WTC11 (cell line): Measurements from ENCODE around the gene SLC35A4. TPM values are rescaled to one million over a fixed set of nuclear protein-coding genes. Genes with fewer than 3 reads are reported as not detected.

Experiments used
- ATAC-seq: fragments of 200-7000 bp; cut with Tn5 transposase; 2 replicates; pipeline ENCODE4 v1.10.0; 2021; ENCODE audit warnings: mild to moderate bottlenecking, moderate library complexity
- CTCF ChIA-PET: fragments of 300-600 bp; sonication (Branson Sonifier 250); formaldehyde crosslinking; loops from one replicate; lab custom pipeline; 2021; ENCODE audit warnings: antibody characterized with exemption; lab: Charles Lee
- POLR2A ChIA-PET: fragments of 350-600 bp; sonication (Branson Sonifier 250); formaldehyde crosslinking; loops from one replicate; lab custom pipeline; 2021; ENCODE audit warnings: antibody characterized with exemption; lab: Charles Lee
- DNase-seq: peaks from one replicate; pipeline ENCODE4 v3.0.0; 2021; ENCODE audit warnings: low spot score
- H3K27ac Mint-ChIP-seq: 2 replicates; pipeline ENCODE4 v1.8.0; 2021; ENCODE audit warnings: mixed read lengths
- H3K27me3 Mint-ChIP-seq: 2 replicates; pipeline ENCODE4 v1.8.0; 2021; ENCODE audit warnings: low read depth, mild to moderate bottlenecking, moderate library complexity, mixed read lengths
- H3K36me3 Mint-ChIP-seq: 2 replicates; pipeline ENCODE4 v1.8.0; 2021; ENCODE audit warnings: mixed read lengths
- H3K4me1 Mint-ChIP-seq: 2 replicates; pipeline ENCODE4 v1.8.0; 2022; ENCODE audit warnings: mixed read lengths
- H3K4me3 Mint-ChIP-seq: 2 replicates; pipeline ENCODE4 v1.8.0; 2021; ENCODE audit warnings: mild to moderate bottlenecking, moderate library complexity, mixed read lengths
- H3K9me3 Mint-ChIP-seq: 2 replicates; pipeline ENCODE4 v1.8.0; 2021; ENCODE audit warnings: mixed read lengths
- ATF2 ChIP-seq: sonication (generic); formaldehyde crosslinking; IDR thresholded peaks from 2 replicates; pipeline ENCODE4 v1.8.1; 2022; ENCODE audit warnings: low read depth, missing genetic modification reagents, borderline replicate concordance
- CREM ChIP-seq: sonication (generic); formaldehyde crosslinking; IDR thresholded peaks from 2 replicates; pipeline ENCODE4 v1.8.1; 2022; ENCODE audit warnings: mild to moderate bottlenecking, missing genetic modification reagents, moderate library complexity
- E2F4 ChIP-seq: sonication (generic); formaldehyde crosslinking; IDR thresholded peaks from 2 replicates; pipeline ENCODE4 v1.8.1; 2022; ENCODE audit warnings: low read depth, mild to moderate bottlenecking, moderate library complexity, missing genetic modification reagents, borderline replicate concordance
- FOXP1 ChIP-seq: sonication (generic); formaldehyde crosslinking; IDR thresholded peaks from 2 replicates; pipeline ENCODE4 v1.8.0; 2022; ENCODE audit warnings: missing genetic modification reagents, mild to moderate bottlenecking, moderate library complexity, borderline replicate concordance
- NFATC4 ChIP-seq: fragments of 250-450 bp; sonication (Bioruptor Pico); IDR thresholded peaks from 2 replicates; pipeline ENCODE4 v1.9.0; 2021; ENCODE audit warnings: mild to moderate bottlenecking
- NFYB ChIP-seq: sonication (generic); formaldehyde crosslinking; conservative IDR thresholded peaks from 2 replicates; pipeline ENCODE4 v1.8.0; 2022; ENCODE audit warnings: low read depth, missing genetic modification reagents
- NR1H2 ChIP-seq: sonication (generic); formaldehyde crosslinking; IDR thresholded peaks from 2 replicates; pipeline ENCODE4 v1.9.0; 2021; ENCODE audit warnings: mild to moderate bottlenecking, moderate library complexity, missing genetic modification reagents
- PREB ChIP-seq: sonication (generic); formaldehyde crosslinking; IDR thresholded peaks from 2 replicates; pipeline ENCODE4 v1.8.1; 2022; ENCODE audit warnings: mild to moderate bottlenecking, missing genetic modification reagents, moderate library complexity, borderline replicate concordance
- SOX15 ChIP-seq: fragments of 250-450 bp; sonication (Bioruptor Pico); IDR thresholded peaks from 2 replicates; pipeline ENCODE4 v1.9.0; 2021; ENCODE audit warnings: mild to moderate bottlenecking
- ZBTB21 ChIP-seq: sonication (generic); formaldehyde crosslinking; IDR thresholded peaks from 2 replicates; pipeline ENCODE4 v1.8.1; 2023; ENCODE audit warnings: mild to moderate bottlenecking, missing genetic modification reagents, borderline replicate concordance
- ZNF423 ChIP-seq: fragments of 250-450 bp; sonication (Bioruptor Pico); IDR thresholded peaks from 2 replicates; pipeline ENCODE4 v2.1.2; 2022; ENCODE audit warnings: mild to moderate bottlenecking, moderate library complexity
- total RNA-seq: library from RNA; stranded (reverse); gene quantifications from 3 replicates; pipeline ENCODE4 v1.2.3, GENCODE V29; 2021
- TF ChIP-seq, protein P1 (sequence below): sonication (generic); formaldehyde crosslinking; IDR thresholded peaks from 2 replicates; pipeline ENCODE4 v1.8.1; 2023; ENCODE audit warnings: mild to moderate bottlenecking, missing genetic modification reagents
- TF ChIP-seq, protein P2 (sequence below): fragments of 250-450 bp; sonication (Bioruptor Pico); conservative IDR thresholded peaks from 2 replicates; pipeline ENCODE4 v1.9.0; 2021; ENCODE audit warnings: mild to moderate bottlenecking
- TF ChIP-seq, protein P3 (sequence below): sonication (generic); formaldehyde crosslinking; IDR thresholded peaks from 2 replicates; pipeline ENCODE4 v1.8.1; 2022; ENCODE audit warnings: missing genetic modification reagents, borderline replicate concordance
- TF ChIP-seq, protein P4 (sequence below): fragments of 250-450 bp; sonication (Bioruptor Pico); IDR thresholded peaks from 2 replicates; pipeline ENCODE4 v1.9.0; 2021; ENCODE audit warnings: mild to moderate bottlenecking

SLC35A4 gene
- total RNA-seq, 1 experiment from 2014 or later, result 74.7 TPM

- TF ChIP-seq, protein P1, sequence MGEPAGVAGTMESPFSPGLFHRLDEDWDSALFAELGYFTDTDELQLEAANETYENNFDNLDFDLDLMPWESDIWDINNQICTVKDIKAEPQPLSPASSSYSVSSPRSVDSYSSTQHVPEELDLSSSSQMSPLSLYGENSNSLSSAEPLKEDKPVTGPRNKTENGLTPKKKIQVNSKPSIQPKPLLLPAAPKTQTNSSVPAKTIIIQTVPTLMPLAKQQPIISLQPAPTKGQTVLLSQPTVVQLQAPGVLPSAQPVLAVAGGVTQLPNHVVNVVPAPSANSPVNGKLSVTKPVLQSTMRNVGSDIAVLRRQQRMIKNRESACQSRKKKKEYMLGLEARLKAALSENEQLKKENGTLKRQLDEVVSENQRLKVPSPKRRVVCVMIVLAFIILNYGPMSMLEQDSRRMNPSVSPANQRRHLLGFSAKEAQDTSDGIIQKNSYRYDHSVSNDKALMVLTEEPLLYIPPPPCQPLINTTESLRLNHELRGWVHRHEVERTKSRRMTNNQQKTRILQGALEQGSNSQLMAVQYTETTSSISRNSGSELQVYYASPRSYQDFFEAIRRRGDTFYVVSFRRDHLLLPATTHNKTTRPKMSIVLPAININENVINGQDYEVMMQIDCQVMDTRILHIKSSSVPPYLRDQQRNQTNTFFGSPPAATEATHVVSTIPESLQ, result no peak
- no peak for TF ChIP-seq NFATC4 (CRISPR knock-in tag)
- TF ChIP-seq NR1H2, result no peak
- no peak for TF ChIP-seq CREM (CRISPR knock-in tag)
- TF ChIP-seq E2F4, result no peak
- TF ChIP-seq, all 79 proteins: peak for 0
Measured at GRCh38 chr5:140574165-140574564, 9.5 kb downstream of the SLC35A4 start (continued).

- H3K9me3 Mint-ChIP-seq, result no peaks in the 10 kb centered on the region; the same call in 1 of the 2 replicates
- DNase-seq (peak; percentile 60), ATAC-seq (peak; percentile 66)
- ChIA-PET CTCF (no interaction called here), POLR2A (no interaction called here)
- TF ChIP-seq, protein P2, sequence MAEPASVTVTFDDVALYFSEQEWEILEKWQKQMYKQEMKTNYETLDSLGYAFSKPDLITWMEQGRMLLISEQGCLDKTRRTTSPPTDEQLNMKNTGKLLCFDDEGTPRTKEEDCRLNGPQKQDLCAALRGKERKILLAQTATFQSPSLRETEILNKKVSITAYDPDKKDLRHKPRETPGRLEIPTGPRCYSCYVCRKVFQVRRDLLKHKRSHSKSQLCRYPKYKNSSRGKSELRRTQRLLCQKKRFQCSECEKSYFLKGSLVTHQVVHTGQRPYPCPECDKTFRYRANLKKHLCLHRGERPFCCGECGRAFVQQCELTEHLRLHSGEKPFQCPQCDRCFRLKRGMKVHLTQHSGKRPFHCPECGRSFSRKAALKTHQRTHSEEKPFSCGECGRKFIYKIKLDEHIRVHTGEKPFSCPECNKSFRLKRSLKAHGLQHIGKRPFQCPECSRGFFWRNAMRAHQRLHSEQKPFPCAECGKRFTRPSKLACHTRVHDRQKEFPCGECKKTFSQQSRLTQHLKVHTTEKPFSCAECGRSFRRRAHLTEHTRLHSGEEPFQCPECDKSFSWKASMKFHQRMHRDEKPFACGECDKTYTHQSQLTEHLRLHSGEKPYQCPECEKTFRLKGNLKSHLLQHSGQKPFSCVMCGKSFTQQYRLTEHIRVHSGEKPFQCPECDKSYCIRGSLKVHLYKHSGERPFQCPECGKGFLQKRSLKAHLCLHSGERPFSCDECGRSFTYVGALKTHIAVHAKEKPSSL (CRISPR knock-in tag), result no peak
- TF ChIP-seq, protein P3, sequence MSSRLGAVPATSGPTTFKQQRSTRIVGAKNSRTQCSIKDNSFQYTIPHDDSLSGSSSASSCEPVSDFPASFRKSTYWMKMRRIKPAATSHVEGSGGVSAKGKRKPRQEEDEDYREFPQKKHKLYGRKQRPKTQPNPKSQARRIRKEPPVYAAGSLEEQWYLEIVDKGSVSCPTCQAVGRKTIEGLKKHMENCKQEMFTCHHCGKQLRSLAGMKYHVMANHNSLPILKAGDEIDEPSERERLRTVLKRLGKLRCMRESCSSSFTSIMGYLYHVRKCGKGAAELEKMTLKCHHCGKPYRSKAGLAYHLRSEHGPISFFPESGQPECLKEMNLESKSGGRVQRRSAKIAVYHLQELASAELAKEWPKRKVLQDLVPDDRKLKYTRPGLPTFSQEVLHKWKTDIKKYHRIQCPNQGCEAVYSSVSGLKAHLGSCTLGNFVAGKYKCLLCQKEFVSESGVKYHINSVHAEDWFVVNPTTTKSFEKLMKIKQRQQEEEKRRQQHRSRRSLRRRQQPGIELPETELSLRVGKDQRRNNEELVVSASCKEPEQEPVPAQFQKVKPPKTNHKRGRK (CRISPR knock-in tag), result no peak
- TF ChIP-seq SOX15 (CRISPR knock-in tag) (no peak), PREB (CRISPR knock-in tag) (no peak), FOXP1 (CRISPR knock-in tag) (no peak), CREM (CRISPR knock-in tag) (no peak), ZNF423 (CRISPR knock-in tag) (no peak), ATF2 (CRISPR knock-in tag) (no peak), NFYB (CRISPR knock-in tag) (no peak), ZBTB21 (CRISPR knock-in tag) (no peak)
- TF ChIP-seq, protein P4, sequence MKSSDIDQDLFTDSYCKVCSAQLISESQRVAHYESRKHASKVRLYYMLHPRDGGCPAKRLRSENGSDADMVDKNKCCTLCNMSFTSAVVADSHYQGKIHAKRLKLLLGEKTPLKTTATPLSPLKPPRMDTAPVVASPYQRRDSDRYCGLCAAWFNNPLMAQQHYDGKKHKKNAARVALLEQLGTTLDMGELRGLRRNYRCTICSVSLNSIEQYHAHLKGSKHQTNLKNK (CRISPR knock-in tag), result no peak
- H3K27me3 Mint-ChIP-seq, result peaks cover 5% of the 10 kb centered on the region
- H3K27ac Mint-ChIP-seq, result 0 out of 2 replicates have a peak overlapping the region, but pooled peaks have one; percentile 45
- H3K4me3 Mint-ChIP-seq, result no peak overlapping the region
- H3K4me1 Mint-ChIP-seq, result no peaks in the 10 kb centered on the region
- H3K36me3 Mint-ChIP-seq, result no peaks in the 10 kb centered on the region
Measured at GRCh38 chr5:140575309-140575708, 10.7 kb downstream of the SLC35A4 start.
